T-cell (primary cell): Measurements from ENCODE around the gene MAP7D2. TPM values are rescaled to one million over a fixed set of nuclear protein-coding genes. Genes with fewer than 3 reads are reported as not detected.

Experiments
- ATAC-seq, 4 experiments: fragments of 200-7000 bp in 3 of 4; fragments of 150-1000 bp in 1 of 4; cut with Tn5 transposase; replicated peaks in 1 of 4; 1 replicate in 3 of 4; 2 replicates in 1 of 4; pipeline ENCODE4 v1.10.0; 2021; ENCODE audit warnings: moderate library complexity in 3 of 4, mild to moderate bottlenecking in 2 of 4, moderate number of reproducible peaks in 1 of 4
- CTCF ChIA-PET, 2 donors: fragments of 300-600 bp; sonication (Branson Sonifier 250); formaldehyde crosslinking; loops; one replicate each; lab custom pipeline; 2022; ENCODE audit warnings: antibody characterized with exemption in 2 of 2; lab: Charles Lee
- POLR2A ChIA-PET, 2 donors: fragments of 300-600 bp; sonication (Branson Sonifier 250); formaldehyde crosslinking; loops; one replicate each; lab custom pipeline; 2022; ENCODE audit warnings: antibody characterized with exemption in 2 of 2; lab: Charles Lee
- DNase-seq, 35 experiments: peaks; one replicate each; pipeline versions ENCODE4 v3.0.0 to v3.0.0-alpha.2; 2013 to 2023
- H3K27ac ChIP-seq: one replicate; pipeline ENCODE4 v1.5.1; 2013; ENCODE audit warnings: low read length
- H3K27me3 ChIP-seq, 2 experiments: replicated peaks in 1 of 2; 1 replicate in 1 of 2; 2 replicates in 1 of 2; pipeline versions ENCODE4 v1.6.1 to v1.7.0; 2013; ENCODE audit warnings: low read length in 1 of 2, mixed read lengths in 1 of 2; ENCODE audit not compliant: control insufficient read depth in 2 of 2, insufficient read depth in 2 of 2; ENCODE audit errors: extremely low read depth in 1 of 2
- H3K36me3 ChIP-seq, 2 donors: 1 replicate in 1 of 2; 2 replicates in 1 of 2; pipeline versions ENCODE4 v1.6.1 to v1.7.0; 2013; ENCODE audit warnings: low read length in 1 of 2; ENCODE audit not compliant: control insufficient read depth in 2 of 2, insufficient read depth in 1 of 2; ENCODE audit errors: extremely low read depth in 1 of 2
- H3K4me1 ChIP-seq, 2 experiments: 1 replicate in 1 of 2; 2 replicates in 1 of 2; pipeline versions ENCODE4 v1.6.1 to v1.7.0; 2013; ENCODE audit warnings: low read length in 2 of 2, mixed read lengths in 1 of 2; ENCODE audit not compliant: insufficient read depth in 2 of 2, control insufficient read depth in 1 of 2; ENCODE audit errors: extremely low read depth in 1 of 2
- H3K4me3 ChIP-seq, 2 donors: 1 replicate in 1 of 2; 2 replicates in 1 of 2; pipeline versions ENCODE4 v1.5.1 to v1.7.0; 2013; ENCODE audit warnings: mild to moderate bottlenecking in 2 of 2, low read length in 1 of 2, moderate library complexity in 1 of 2; ENCODE audit not compliant: control insufficient read depth in 1 of 2; ENCODE audit errors: extremely low read depth in 1 of 2
- H3K9me3 ChIP-seq: 2 replicates; pipeline ENCODE4 v1.7.0; 2013
- H3K27ac Mint-ChIP-seq, 2 donors: one replicate each; pipeline ENCODE4 v1.8.0; 2020 to 2021; ENCODE audit warnings: mild to moderate bottlenecking in 2 of 2, mixed read lengths in 2 of 2
- H3K27me3 Mint-ChIP-seq, 2 donors: one replicate each; pipeline ENCODE4 v1.8.0; 2021 to 2022; ENCODE audit warnings: mixed read lengths in 2 of 2
- H3K36me3 Mint-ChIP-seq: one replicate; pipeline ENCODE4 v1.8.0; 2021; ENCODE audit warnings: mixed read lengths
- H3K4me1 Mint-ChIP-seq, 3 donors: one replicate each; pipeline ENCODE4 v1.8.0; 2020 to 2022; ENCODE audit warnings: mixed read lengths in 3 of 3, mild to moderate bottlenecking in 1 of 3
- H3K4me3 Mint-ChIP-seq, 3 donors: one replicate each; pipeline ENCODE4 v1.8.0; 2020 to 2022; ENCODE audit warnings: mild to moderate bottlenecking in 3 of 3, mixed read lengths in 3 of 3, moderate library complexity in 3 of 3
- H3K9me3 Mint-ChIP-seq, 3 donors: one replicate each; pipeline ENCODE4 v1.8.0; 2020 to 2022; ENCODE audit warnings: mixed read lengths in 3 of 3
- WGBS: methylation state at CpG from one replicate; pipeline ENCODE4 v1.1.5; 2013; ENCODE audit warnings: missing lambda C conversion rate; ENCODE audit not compliant: insufficient coverage; 5-methylcytosine and 5-hydroxymethylcytosine counted together
- total RNA-seq, 35 experiments: library from RNA in 6 of 35; stranded (reverse) in 6 of 35; fragments of 120-200 nt in 1 of 35; gene quantifications; one replicate each; pipeline versions ENCODE4 v1.2.1 to v1.2.4 and lab custom pipeline; 2013 to 2026

Gene MAP7D2
- total RNA-seq, 5 donors from 2014 or later (not counting 1 experiment from before 2014, with no cell fraction given) = 0.13 to 0.83 (median 0.65) TPM; not detected in 1

DNA sequence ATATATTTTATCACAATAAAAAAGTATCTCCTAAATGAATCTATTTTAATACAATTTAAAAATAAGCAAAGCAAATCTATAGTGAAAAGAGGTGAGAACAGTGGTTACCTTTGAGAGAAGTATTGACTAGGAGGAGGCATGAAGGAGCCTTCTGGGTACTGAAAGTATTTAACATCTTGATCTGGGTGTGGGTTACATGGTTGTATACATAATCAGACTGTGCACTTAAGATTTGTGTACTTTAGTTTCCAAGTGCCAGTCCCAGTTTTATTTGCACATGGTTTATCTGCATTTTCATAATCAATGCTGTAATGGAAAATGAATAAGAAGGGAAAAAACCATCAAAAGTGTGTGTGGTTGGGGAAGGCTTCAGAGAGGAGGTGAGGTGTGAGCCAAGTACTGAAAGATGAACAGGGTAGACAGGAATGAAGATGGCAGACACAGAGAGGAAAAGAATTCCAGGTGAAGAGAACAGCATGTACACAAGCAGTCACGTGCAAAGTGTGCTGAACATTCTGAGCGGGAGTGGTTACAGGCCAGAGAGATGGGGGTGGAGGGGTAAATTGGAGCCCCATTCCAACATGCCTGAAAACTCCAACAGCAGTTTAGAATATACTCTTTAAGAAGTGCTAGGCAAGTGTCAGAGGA, 14.6 kb downstream of the MAP7D2 start:
- H3K4me1 ChIP-seq = no peaks in the 10 kb centered on the region
- no peak overlapping the region for H3K4me3 Mint-ChIP-seq
- DNase-seq (no peak), ATAC-seq (no peak)
- no peaks in the 10 kb centered on the region for H3K9me3 Mint-ChIP-seq
- WGBS = no CpG with 5 or more reads among the region's 2 CpGs
- no peak overlapping the region for H3K4me3 ChIP-seq
- ChIA-PET CTCF (no interaction called here), POLR2A (no interaction called here)
- no peaks in the 10 kb centered on the region for H3K36me3 Mint-ChIP-seq
- H3K9me3 ChIP-seq = no peaks in the 10 kb centered on the region
- H3K27ac ChIP-seq = no peak overlapping the region
- H3K4me1 Mint-ChIP-seq = no peaks in the 10 kb centered on the region
- H3K27me3 Mint-ChIP-seq = no peaks in the 10 kb centered on the region
- no peak overlapping the region for H3K27ac Mint-ChIP-seq
- no peaks in the 10 kb centered on the region for H3K27me3 ChIP-seq
- H3K36me3 ChIP-seq = no peaks in the 10 kb centered on the region

DNA sequence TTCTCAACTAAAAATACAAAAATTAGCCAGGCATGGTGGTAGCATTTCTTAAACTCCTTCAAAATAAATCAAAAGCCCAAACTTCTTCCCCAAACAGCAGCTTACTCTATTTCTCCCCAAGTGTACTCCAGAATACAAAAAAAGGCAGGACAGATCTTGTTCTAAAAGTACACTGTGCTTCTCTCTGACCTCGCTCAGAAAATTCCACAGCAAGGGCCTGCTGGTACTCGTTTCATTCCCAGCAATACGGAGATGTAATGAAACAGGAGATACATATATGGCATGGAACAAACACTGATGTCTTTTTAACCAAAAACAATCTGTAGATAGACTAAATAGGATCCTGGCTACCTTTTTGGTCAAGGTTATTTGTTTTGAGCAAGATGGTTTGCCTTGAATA, 25.2 kb downstream of the MAP7D2 start:
- H3K4me1 ChIP-seq = no peaks in the 10 kb centered on the region
- no peak overlapping the region for H3K4me3 Mint-ChIP-seq
- H3K9me3 Mint-ChIP-seq = no peaks in the 10 kb centered on the region
- H3K9me3 ChIP-seq = no peaks in the 10 kb centered on the region
- H3K27me3 Mint-ChIP-seq = peaks cover 1 to 7% of the 10 kb centered on the region in 2 donors
- no peak overlapping the region for H3K4me3 ChIP-seq
- POLR2A ChIA-PET = no interaction called here
- no peak for ATAC-seq
- H3K4me1 Mint-ChIP-seq = no peaks in the 10 kb centered on the region
- H3K27ac Mint-ChIP-seq = no peak overlapping the region
- H3K36me3 ChIP-seq = no peaks in the 10 kb centered on the region
- DNase-seq = no peak
- no CpG with 5 or more reads among the region's 3 CpGs for WGBS
- peaks cover 0 to 2% of the 10 kb centered on the region in 2 experiments for H3K27me3 ChIP-seq
- no peaks in the 10 kb centered on the region for H3K36me3 Mint-ChIP-seq
- CTCF ChIA-PET = no interaction called here
- H3K27ac ChIP-seq = no peak overlapping the region

DNA sequence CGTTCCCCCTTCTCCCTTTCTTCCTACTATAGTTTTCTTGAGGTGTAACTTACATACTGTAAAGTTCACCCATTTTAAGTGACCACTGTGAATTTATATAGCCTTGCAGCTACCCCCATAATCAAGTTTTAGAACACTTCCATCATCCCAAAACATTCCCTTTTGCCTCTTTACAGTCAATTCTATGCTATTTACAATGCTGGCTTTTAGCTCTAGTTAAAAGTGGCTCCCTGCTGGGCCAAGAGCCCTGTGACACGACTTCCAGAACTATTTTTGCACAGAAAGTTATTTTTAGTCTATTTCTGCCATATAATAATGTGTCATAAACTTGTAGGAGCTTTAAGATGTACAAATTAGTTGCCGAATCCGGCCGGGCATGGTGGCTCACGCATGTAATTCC, 26.9 kb downstream of the MAP7D2 start:
- Histone ChIP-seq H3K4me3 (no peak overlapping the region), H3K27me3 (peaks cover 0 to 2% of the 10 kb centered on the region in 2 experiments), H3K4me1 (no peaks in the 10 kb centered on the region), H3K36me3 (no peaks in the 10 kb centered on the region), H3K9me3 (no peaks in the 10 kb centered on the region), H3K27ac (no peak overlapping the region)
- H3K4me3 Mint-ChIP-seq = no peak overlapping the region
- no peak for DNase-seq
- WGBS = no CpG with 5 or more reads among the region's 6 CpGs
- H3K9me3 Mint-ChIP-seq = no peaks in the 10 kb centered on the region
- no peak for ATAC-seq
- no peaks in the 10 kb centered on the region for H3K4me1 Mint-ChIP-seq
- H3K27ac Mint-ChIP-seq = no peak overlapping the region
- H3K27me3 Mint-ChIP-seq = peaks cover 1 to 7% of the 10 kb centered on the region in 2 donors
- POLR2A ChIA-PET = interaction anchor here (0.6 to 0.7 kb wide), 2 partner anchors 11 to 12 kb away, joined by 3 to 4 read pairs; no protein-coding TSS in a partner anchor
- H3K36me3 Mint-ChIP-seq = no peaks in the 10 kb centered on the region
- CTCF ChIA-PET = interaction anchor here in 1 of 2 donors (0.7 kb wide), 1 partner anchor 591 kb away, joined by 9 read pairs; no protein-coding TSS in a partner anchor

DNA sequence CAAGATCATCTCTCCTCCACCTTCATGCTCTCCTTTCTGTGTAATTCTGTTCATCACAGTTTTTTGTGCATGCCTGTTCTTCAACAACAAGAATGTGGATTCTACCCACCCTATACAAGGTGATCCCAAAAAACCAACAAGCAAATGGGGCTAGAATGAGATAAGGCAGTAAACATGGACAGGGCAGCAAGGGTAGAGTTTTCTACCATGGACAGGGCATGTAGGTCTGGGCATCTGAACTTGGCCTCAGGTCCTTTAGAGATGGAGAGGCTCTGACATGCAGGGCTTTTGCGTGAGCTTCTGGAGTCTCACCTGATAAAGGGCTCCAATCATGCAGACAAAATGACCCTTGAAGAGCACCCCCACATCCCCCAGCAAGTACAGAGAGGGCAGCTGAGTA, 36.4 kb downstream of the MAP7D2 start:
- CTCF ChIA-PET = no interaction called here
- no CpG with 5 or more reads among the region's 1 CpG for whole genome bisulfite sequencing
- Mint-ChIP-seq H3K4me1 (no peaks in the 10 kb centered on the region), H3K27ac (no peak overlapping the region), H3K27me3 (peaks cover 0 to 2% of the 10 kb centered on the region in 2 donors), H3K4me3 (no peak overlapping the region), H3K36me3 (no peaks in the 10 kb centered on the region), H3K9me3 (no peaks in the 10 kb centered on the region)
- Histone ChIP-seq H3K27me3 (no peaks in the 10 kb centered on the region), H3K4me3 (no peak overlapping the region), H3K9me3 (no peaks in the 10 kb centered on the region), H3K4me1 (no peaks in the 10 kb centered on the region), H3K36me3 (no peaks in the 10 kb centered on the region), H3K27ac (no peak overlapping the region)
- no peak for ATAC-seq
- no peak for DNase-seq
- POLR2A ChIA-PET = no interaction called here

DNA sequence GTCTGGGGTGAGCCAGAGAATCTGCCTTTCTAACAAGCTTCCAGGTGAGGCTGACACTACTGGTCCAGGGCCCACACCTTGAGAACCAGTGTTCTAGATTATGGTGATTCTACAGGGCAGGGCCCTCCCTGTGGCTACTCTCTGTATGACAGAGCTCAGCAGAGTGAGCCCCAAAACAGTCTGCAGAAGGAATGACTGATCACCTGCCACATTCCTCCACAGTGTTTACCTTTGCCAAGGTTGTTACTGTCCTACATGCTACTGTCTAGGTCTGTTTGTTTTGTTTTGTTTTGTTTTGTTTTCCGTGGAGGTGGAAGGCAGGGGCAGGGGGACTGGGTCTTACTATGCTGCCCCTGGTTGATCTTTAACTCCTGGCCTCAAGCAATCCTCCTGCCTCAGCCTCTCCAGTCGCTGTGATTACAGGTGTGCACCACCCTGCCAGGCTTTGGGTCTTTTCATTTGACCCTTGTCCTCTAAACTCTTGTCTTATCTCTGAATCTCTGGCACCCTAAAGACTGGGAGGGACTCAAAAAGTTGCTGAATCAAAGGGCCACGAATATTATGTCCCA, 45.1 kb downstream of the MAP7D2 start:
- WGBS = no CpG with 5 or more reads among the region's 3 CpGs
- Histone ChIP-seq H3K36me3 (no peaks in the 10 kb centered on the region), H3K9me3 (no peaks in the 10 kb centered on the region), H3K4me3 (no peak overlapping the region), H3K4me1 (no peaks in the 10 kb centered on the region), H3K27ac (no peak overlapping the region), H3K27me3 (no peaks in the 10 kb centered on the region)
- Mint-ChIP-seq H3K27ac (no peak overlapping the region), H3K4me1 (no peaks in the 10 kb centered on the region), H3K4me3 (no peak overlapping the region), H3K36me3 (no peaks in the 10 kb centered on the region), H3K27me3 (peaks cover 0 to 2% of the 10 kb centered on the region in 2 donors), H3K9me3 (no peaks in the 10 kb centered on the region)
- no peak for ATAC-seq
- no peak for DNase-seq
- CTCF ChIA-PET = interaction anchor here in 1 of 2 donors (1.4 kb wide), 1 partner anchor 167 kb away, joined by 5 read pairs; no protein-coding TSS in a partner anchor
- POLR2A ChIA-PET = no interaction called here

DNA sequence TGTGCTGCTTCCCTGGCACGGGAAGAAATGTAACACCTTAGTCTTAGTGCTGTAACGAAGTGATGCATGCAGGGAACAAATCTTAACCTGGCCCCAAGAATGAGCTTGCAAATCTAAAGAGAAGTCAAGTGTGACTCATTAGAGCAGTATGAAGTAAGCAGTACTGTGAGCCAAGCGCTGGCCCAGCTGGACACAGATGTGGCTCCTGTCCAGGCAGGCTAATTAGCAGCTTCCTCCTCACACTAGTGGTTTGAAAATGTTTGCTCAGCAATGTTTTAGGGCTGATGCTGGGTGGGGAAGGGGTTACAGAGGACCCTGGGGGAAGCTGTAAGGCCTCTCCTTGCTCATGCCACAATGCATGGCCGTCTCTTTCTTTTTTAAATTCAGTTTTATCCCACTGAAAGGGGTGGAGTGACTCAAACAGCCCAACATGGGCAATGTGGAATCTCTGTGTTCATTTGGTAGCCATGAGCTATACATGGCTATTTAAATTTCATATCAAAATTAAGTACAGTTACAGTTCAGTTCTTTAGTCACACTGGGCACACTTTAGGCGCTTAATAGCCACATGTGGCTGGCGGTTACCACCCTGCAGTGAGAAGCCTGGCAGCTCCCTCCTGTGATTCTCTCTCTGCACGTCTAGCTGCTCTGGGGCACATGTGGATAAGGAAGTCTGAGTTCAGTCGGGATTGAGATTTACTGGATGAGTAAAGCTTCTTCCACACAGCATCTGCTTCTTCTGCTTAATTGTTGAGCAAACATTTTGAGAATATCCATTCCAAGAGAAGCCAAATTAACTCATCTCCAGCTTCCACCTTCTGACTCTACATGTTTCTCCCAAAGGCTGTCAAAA, 48.8 kb downstream of the MAP7D2 start:
- Mint-ChIP-seq H3K36me3 (no peaks in the 10 kb centered on the region), H3K27me3 (no peaks in the 10 kb centered on the region), H3K9me3 (no peaks in the 10 kb centered on the region), H3K4me1 (no peaks in the 10 kb centered on the region), H3K4me3 (no peak overlapping the region), H3K27ac (no peak overlapping the region)
- ChIA-PET CTCF (interaction anchor here (0.5 to 1.8 kb wide), 5 partner anchors 158 to 688 kb away, joined by 3 to 11 read pairs (median 4); no protein-coding TSS in a partner anchor), POLR2A (interaction anchor here in 1 of 2 donors (0.6 kb wide), 1 partner anchor 1758 kb away, joined by 3 read pairs; no protein-coding TSS in a partner anchor)
- no peaks in the 10 kb centered on the region for H3K36me3 ChIP-seq
- no peaks in the 10 kb centered on the region for H3K9me3 ChIP-seq
- H3K4me1 ChIP-seq = no peaks in the 10 kb centered on the region
- H3K4me3 ChIP-seq = no peak overlapping the region
- H3K27me3 ChIP-seq = no peaks in the 10 kb centered on the region
- DNase-seq (no peak), ATAC-seq (no peak)
- H3K27ac ChIP-seq = no peak overlapping the region
- WGBS = no CpG with 5 or more reads among the region's 8 CpGs
